Measurements from ENCODE around the gene GADD45G.

Gene GADD45G

DNA sequence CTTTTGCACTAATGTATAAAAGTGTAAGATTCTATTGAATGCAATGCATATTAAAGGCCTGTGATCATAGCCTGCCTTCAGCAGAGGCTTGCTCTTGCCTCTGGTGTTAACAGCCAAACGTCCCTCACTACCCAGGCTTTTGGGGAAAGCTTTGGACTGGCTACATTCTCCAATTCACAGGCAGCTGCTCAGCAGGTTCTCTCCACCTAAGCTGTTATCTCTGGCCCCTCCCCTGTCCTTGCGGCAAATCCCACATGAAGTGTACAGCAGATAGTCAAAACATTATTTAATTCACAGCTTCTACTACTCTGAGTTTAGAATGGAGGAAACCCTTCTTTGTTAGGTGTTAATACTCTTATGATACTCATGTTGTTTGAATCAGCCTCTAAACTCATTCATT lies 45.9 kb upstream of the GADD45G start:
- H3K4me3 ChIP-seq (ENCODE audit: severe bottlenecking) = no peak overlapping the region
- ATAC-seq (ENCODE audit: low read depth) (no peak), DNase-seq (ENCODE audit: low spot score) (no peak)
- H3K9me3 ChIP-seq (ENCODE audit: severe bottlenecking) = no peaks in the 10 kb centered on the region
- TF ChIP-seq, protein P1, sequence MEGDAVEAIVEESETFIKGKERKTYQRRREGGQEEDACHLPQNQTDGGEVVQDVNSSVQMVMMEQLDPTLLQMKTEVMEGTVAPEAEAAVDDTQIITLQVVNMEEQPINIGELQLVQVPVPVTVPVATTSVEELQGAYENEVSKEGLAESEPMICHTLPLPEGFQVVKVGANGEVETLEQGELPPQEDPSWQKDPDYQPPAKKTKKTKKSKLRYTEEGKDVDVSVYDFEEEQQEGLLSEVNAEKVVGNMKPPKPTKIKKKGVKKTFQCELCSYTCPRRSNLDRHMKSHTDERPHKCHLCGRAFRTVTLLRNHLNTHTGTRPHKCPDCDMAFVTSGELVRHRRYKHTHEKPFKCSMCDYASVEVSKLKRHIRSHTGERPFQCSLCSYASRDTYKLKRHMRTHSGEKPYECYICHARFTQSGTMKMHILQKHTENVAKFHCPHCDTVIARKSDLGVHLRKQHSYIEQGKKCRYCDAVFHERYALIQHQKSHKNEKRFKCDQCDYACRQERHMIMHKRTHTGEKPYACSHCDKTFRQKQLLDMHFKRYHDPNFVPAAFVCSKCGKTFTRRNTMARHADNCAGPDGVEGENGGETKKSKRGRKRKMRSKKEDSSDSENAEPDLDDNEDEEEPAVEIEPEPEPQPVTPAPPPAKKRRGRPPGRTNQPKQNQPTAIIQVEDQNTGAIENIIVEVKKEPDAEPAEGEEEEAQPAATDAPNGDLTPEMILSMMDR (IDR thresholded peaks at IDR 0.05; ENCODE audit: poor library complexity, severe bottlenecking) = no peak
- no peaks in the 10 kb centered on the region for H3K36me3 ChIP-seq (ENCODE audit: low read depth)
- no peak overlapping the region for H3K27ac ChIP-seq (ENCODE audit: poor library complexity, severe bottlenecking)
- no peaks in the 10 kb centered on the region for H3K27me3 ChIP-seq (ENCODE audit: insufficient read depth, poor library complexity, severe bottlenecking)
- peaks cover 11% of the 10 kb centered on the region for H3K4me1 ChIP-seq (ENCODE audit: insufficient read depth, poor library complexity, severe bottlenecking)

GRCh38 chr9:89562186-89562814 lies 42.5 kb upstream of the GADD45G start:
- H3K4me1 ChIP-seq (ENCODE audit: insufficient read depth, poor library complexity, severe bottlenecking) = no peaks in the 10 kb centered on the region
- DNase-seq (ENCODE audit: low spot score) = no peak
- no peak overlapping the region for H3K4me3 ChIP-seq (ENCODE audit: severe bottlenecking)
- H3K36me3 ChIP-seq (ENCODE audit: low read depth) = no peaks in the 10 kb centered on the region
- no peaks in the 10 kb centered on the region for H3K9me3 ChIP-seq (ENCODE audit: severe bottlenecking)
- ATAC-seq (ENCODE audit: low read depth) = no peak
- H3K27me3 ChIP-seq (ENCODE audit: insufficient read depth, poor library complexity, severe bottlenecking) = no peaks in the 10 kb centered on the region
- H3K27ac ChIP-seq (ENCODE audit: poor library complexity, severe bottlenecking) = no peak overlapping the region
- TF ChIP-seq, protein P1 (IDR thresholded peaks at IDR 0.05; ENCODE audit: poor library complexity, severe bottlenecking) = no peak

DNA sequence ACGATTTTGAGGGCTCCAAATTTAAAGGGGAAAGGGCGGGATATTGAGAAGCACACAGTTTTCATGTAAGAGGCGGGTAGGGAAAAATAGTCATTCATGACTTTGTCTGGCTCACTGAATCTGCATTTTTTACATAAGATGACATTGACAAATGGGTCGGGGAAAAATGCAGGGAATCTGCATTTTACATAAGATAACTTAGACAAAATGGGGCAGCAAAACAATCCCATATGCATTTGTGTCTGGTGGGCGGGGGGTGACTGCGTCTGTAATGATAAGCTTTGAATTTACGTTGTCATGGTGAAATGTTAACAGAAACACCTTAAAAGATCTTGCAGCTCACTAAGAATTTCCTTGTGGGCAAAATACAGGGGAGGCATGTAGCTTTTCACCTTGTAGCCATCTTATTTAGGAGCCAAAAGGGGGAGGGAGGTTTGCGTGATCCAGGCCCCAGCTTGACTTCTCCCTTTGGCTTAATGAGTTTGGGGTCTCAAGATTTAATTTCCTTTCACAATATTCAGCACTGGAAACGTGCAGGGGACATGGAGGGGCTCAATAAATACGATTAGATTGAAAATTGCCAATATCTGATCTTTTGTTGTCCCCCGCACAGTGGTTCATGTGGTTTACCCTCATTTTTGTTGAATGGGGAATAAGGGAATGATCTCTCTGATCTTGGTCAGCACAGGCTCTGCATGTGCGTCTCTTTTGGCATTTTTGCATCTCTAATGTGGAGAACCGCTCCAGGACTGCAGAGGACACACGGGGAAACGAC lies 41.1 kb upstream of the GADD45G start:
- Histone ChIP-seq H3K36me3 (ENCODE audit: low read depth) (no peaks in the 10 kb centered on the region), H3K9me3 (ENCODE audit: severe bottlenecking) (no peaks in the 10 kb centered on the region), H3K27ac (ENCODE audit: poor library complexity, severe bottlenecking) (no peak overlapping the region), H3K4me3 (ENCODE audit: severe bottlenecking) (no peak overlapping the region), H3K4me1 (ENCODE audit: insufficient read depth, poor library complexity, severe bottlenecking) (no peaks in the 10 kb centered on the region), H3K27me3 (ENCODE audit: insufficient read depth, poor library complexity, severe bottlenecking) (no peaks in the 10 kb centered on the region)
- DNase-seq (ENCODE audit: low spot score) (no peak), ATAC-seq (ENCODE audit: low read depth) (no peak)
- TF ChIP-seq, protein P1 (IDR thresholded peaks at IDR 0.05; ENCODE audit: poor library complexity, severe bottlenecking) = no peak

- TF ChIP-seq, protein P1 (IDR thresholded peaks at IDR 0.05; ENCODE audit: poor library complexity, severe bottlenecking) = no peak
- DNase-seq (ENCODE audit: low spot score) = no peak
- no peaks in the 10 kb centered on the region for H3K9me3 ChIP-seq (ENCODE audit: severe bottlenecking)
- no peak for ATAC-seq (ENCODE audit: low read depth)
- no peaks in the 10 kb centered on the region for H3K4me1 ChIP-seq (ENCODE audit: insufficient read depth, poor library complexity, severe bottlenecking)
- no peaks in the 10 kb centered on the region for H3K27me3 ChIP-seq (ENCODE audit: insufficient read depth, poor library complexity, severe bottlenecking)
- H3K36me3 ChIP-seq (ENCODE audit: low read depth) = no peaks in the 10 kb centered on the region
- no peak overlapping the region for H3K27ac ChIP-seq (ENCODE audit: poor library complexity, severe bottlenecking)
- no peak overlapping the region for H3K4me3 ChIP-seq (ENCODE audit: severe bottlenecking)
These were observed 40.4 kb upstream of the GADD45G start for GRCh38 chr9:89564346-89564878.
